Activated T-helper 1 cell treated with anti-CD3 and anti-CD28 coated beads, Interleukin-12 subunit alpha, Interleukin-12 subunit beta, Interleukin-2, Interleukin-4 antibody, amounts not matched to agents 30 ng/mL and 10 ng/mL and 1 ng/mL, durations not matched to agents 14 hours and 24 hours and 36 hours (primary cell): Measurements from ENCODE around the gene TRIM3. TPM values are rescaled to one million over a fixed set of nuclear protein-coding genes. Genes with fewer than 3 reads are reported as not detected.
A peak's percentile ranks its signal among the peaks of the same experiment; 100 is the strongest.

Experiments
- DNase-seq: peaks from one replicate; pipeline ENCODE4 v3.0.0; 2021; ENCODE audit warnings: low spot score
- H3K27ac Mint-ChIP-seq: one replicate; pipeline ENCODE4 v1.8.0; 2021; ENCODE audit warnings: mild to moderate bottlenecking, mixed read lengths
- H3K27me3 Mint-ChIP-seq: one replicate; pipeline ENCODE4 v1.8.0; 2022; ENCODE audit warnings: mild to moderate bottlenecking, moderate library complexity, mixed read lengths; ENCODE audit not compliant: insufficient read depth
- H3K36me3 Mint-ChIP-seq: one replicate; pipeline ENCODE4 v1.8.0; 2021; ENCODE audit warnings: low read depth, mixed read lengths
- H3K4me1 Mint-ChIP-seq: one replicate; pipeline ENCODE4 v1.8.0; 2021; ENCODE audit warnings: low read depth, mixed read lengths
- H3K4me3 Mint-ChIP-seq: one replicate; pipeline ENCODE4 v1.8.0; 2021; ENCODE audit warnings: mild to moderate bottlenecking, moderate library complexity, mixed read lengths
- H3K9me3 Mint-ChIP-seq: one replicate; pipeline ENCODE4 v1.8.0; 2021; ENCODE audit warnings: mixed read lengths
- intact Hi-C: fragments of 100-400 bp; cut with micrococcal nuclease; formaldehyde crosslinking; loops from one replicate; pipeline ENCODE4 v1.15.1; 2024
- total RNA-seq: library from RNA; stranded (reverse); gene quantifications from 2 replicates; pipeline ENCODE4 v1.2.3, GENCODE V29; 2022

Gene TRIM3
- total RNA-seq, 1 donor from 2014 or later, result 3.1 TPM

GRCh38 chr11:6474806-6475500 is 1.2 kb upstream of the TRIM3 start:
- H3K27ac Mint-ChIP-seq, result no peak overlapping the region
- DNase-seq, result no peak
- H3K4me3 Mint-ChIP-seq, result no peak overlapping the region
- intact Hi-C loops, result no loop called here
- no peaks in the 10 kb centered on the region for H3K9me3 Mint-ChIP-seq
- peaks cover 21% of the 10 kb centered on the region for H3K4me1 Mint-ChIP-seq
- H3K36me3 Mint-ChIP-seq, result peaks cover 21% of the 10 kb centered on the region
- peaks cover 7% of the 10 kb centered on the region for H3K27me3 Mint-ChIP-seq

GRCh38 chr11:6474413-6474792 is 662 bp upstream of the TRIM3 start:
- Mint-ChIP-seq H3K27me3 (peaks cover 7% of the 10 kb centered on the region), H3K4me3 (peak overlapping the region; percentile 72), H3K4me1 (peaks cover 16% of the 10 kb centered on the region), H3K9me3 (no peaks in the 10 kb centered on the region), H3K27ac (no peak overlapping the region), H3K36me3 (peaks cover 19% of the 10 kb centered on the region)
- no peak for DNase-seq
- intact Hi-C loops, result no loop called here

GRCh38 chr11:6472934-6473333 is 807 bp downstream of the TRIM3 start:
- Mint-ChIP-seq H3K27me3 (peaks cover 7% of the 10 kb centered on the region), H3K36me3 (peaks cover 10% of the 10 kb centered on the region), H3K4me3 (peak overlapping the region; percentile 66), H3K4me1 (peaks cover 9% of the 10 kb centered on the region), H3K9me3 (no peaks in the 10 kb centered on the region), H3K27ac (no peak overlapping the region)
- DNase-seq, result no peak
- intact Hi-C loops, result loop anchor here (2.0 kb wide), 2 partner anchors 94 to 210 kb away; partner anchors contain the start of gene MRPL17

GRCh38 chr11:6469599-6469998 is 4.1 kb downstream of the TRIM3 start:
- Mint-ChIP-seq H3K9me3 (no peaks in the 10 kb centered on the region), H3K27ac (no peak overlapping the region), H3K4me3 (no peak overlapping the region), H3K27me3 (peaks cover 10% of the 10 kb centered on the region), H3K4me1 (peaks cover 9% of the 10 kb centered on the region), H3K36me3 (no peaks in the 10 kb centered on the region)
- intact Hi-C loops, result no loop called here
- DNase-seq, result no peak

GRCh38 chr11:6468712-6469495 is 4.8 kb downstream of the TRIM3 start:
- Mint-ChIP-seq H3K27ac (no peak overlapping the region), H3K4me3 (no peak overlapping the region), H3K36me3 (no peaks in the 10 kb centered on the region), H3K4me1 (peaks cover 9% of the 10 kb centered on the region), H3K9me3 (no peaks in the 10 kb centered on the region), H3K27me3 (peaks cover 10% of the 10 kb centered on the region)
- intact Hi-C loops, result no loop called here
- DNase-seq, result no peak

- Mint-ChIP-seq H3K9me3 (no peaks in the 10 kb centered on the region), H3K4me1 (no peaks in the 10 kb centered on the region), H3K27me3 (peaks cover 3% of the 10 kb centered on the region), H3K27ac (no peak overlapping the region), H3K4me3 (no peak overlapping the region), H3K36me3 (no peaks in the 10 kb centered on the region)
- intact Hi-C loops, result no loop called here
- DNase-seq, result no peak
These were observed 14.7 kb downstream of the TRIM3 start for GRCh38 chr11:6459099-6459450.

- Mint-ChIP-seq H3K36me3 (no peaks in the 10 kb centered on the region), H3K4me3 (no peak overlapping the region), H3K9me3 (no peaks in the 10 kb centered on the region), H3K4me1 (no peaks in the 10 kb centered on the region), H3K27ac (no peak overlapping the region), H3K27me3 (peaks cover 2% of the 10 kb centered on the region)
- intact Hi-C loops, result no loop called here
- no peak for DNase-seq
These were observed 15.2 kb downstream of the TRIM3 start for GRCh38 chr11:6458352-6459098.

GRCh38 chr11:6457581-6458320 is 16.0 kb downstream of the TRIM3 start:
- H3K4me3 Mint-ChIP-seq, result no peak overlapping the region
- no peaks in the 10 kb centered on the region for H3K36me3 Mint-ChIP-seq
- H3K9me3 Mint-ChIP-seq, result no peaks in the 10 kb centered on the region
- no peak overlapping the region for H3K27ac Mint-ChIP-seq
- H3K27me3 Mint-ChIP-seq, result peaks cover 2% of the 10 kb centered on the region
- H3K4me1 Mint-ChIP-seq, result no peaks in the 10 kb centered on the region
- intact Hi-C loops, result no loop called here
- no peak for DNase-seq

GRCh38 chr11:6456361-6457073 is 17.2 kb downstream of the TRIM3 start:
- no peak overlapping the region for H3K4me3 Mint-ChIP-seq
- intact Hi-C loops, result no loop called here
- no peaks in the 10 kb centered on the region for H3K36me3 Mint-ChIP-seq
- H3K27me3 Mint-ChIP-seq, result peaks cover 2% of the 10 kb centered on the region
- no peaks in the 10 kb centered on the region for H3K9me3 Mint-ChIP-seq
- no peak overlapping the region for H3K27ac Mint-ChIP-seq
- no peaks in the 10 kb centered on the region for H3K4me1 Mint-ChIP-seq
- no peak for DNase-seq

- no peak overlapping the region for H3K4me3 Mint-ChIP-seq
These were observed 18.7 kb downstream of the TRIM3 start for GRCh38 chr11:6455070-6455469.

GRCh38 chr11:6453152-6453551 is 20.6 kb downstream of the TRIM3 start:
- H3K27me3 Mint-ChIP-seq, result no peaks in the 10 kb centered on the region
- intact Hi-C loops, result no loop called here
- no peak overlapping the region for H3K27ac Mint-ChIP-seq
- H3K4me1 Mint-ChIP-seq, result no peaks in the 10 kb centered on the region
- H3K9me3 Mint-ChIP-seq, result no peaks in the 10 kb centered on the region
- H3K4me3 Mint-ChIP-seq, result no peak overlapping the region
- no peak for DNase-seq
- no peaks in the 10 kb centered on the region for H3K36me3 Mint-ChIP-seq

More at GRCh38 chr11:6455070-6455469, 18.7 kb downstream of the TRIM3 start:
- no peak for DNase-seq
- no peaks in the 10 kb centered on the region for H3K9me3 Mint-ChIP-seq
- no peaks in the 10 kb centered on the region for H3K36me3 Mint-ChIP-seq
- intact Hi-C loops, result no loop called here
- no peaks in the 10 kb centered on the region for H3K4me1 Mint-ChIP-seq
- H3K27me3 Mint-ChIP-seq, result peaks cover 2% of the 10 kb centered on the region
- no peak overlapping the region for H3K27ac Mint-ChIP-seq

- H3K36me3 Mint-ChIP-seq, result no peaks in the 10 kb centered on the region
- no peaks in the 10 kb centered on the region for H3K4me1 Mint-ChIP-seq
- H3K9me3 Mint-ChIP-seq, result no peaks in the 10 kb centered on the region
- H3K27me3 Mint-ChIP-seq, result no peaks in the 10 kb centered on the region
- intact Hi-C loops, result no loop called here
- DNase-seq, result no peak
- no peak overlapping the region for H3K27ac Mint-ChIP-seq
- no peak overlapping the region for H3K4me3 Mint-ChIP-seq
These were observed 21.5 kb downstream of the TRIM3 start for GRCh38 chr11:6452219-6452618.
